ENCODE results near the gene PLPP1. TPM values are rescaled to one million over a fixed set of nuclear protein-coding genes. Genes with fewer than 3 reads are reported as not detected.

The PLPP1 gene
- total and polyA plus RNA-seq, 2 of the 13 experiments (the other 11 are each of a cell fraction or from before 2014, with no cell fraction given) = 7.3 to 12.1 TPM

GRCh38 chr5:55429613-55430253, 105.0 kb downstream of the PLPP1 start (continued):
- TF ChIP-seq POGK (CRISPR knock-in tag; conservative IDR thresholded peaks at IDR 0.05) (no peak), PHF5A (CRISPR knock-in tag; IDR thresholded peaks at IDR 0.05; ENCODE audit: low read depth, unreplicated experiment) (no peak), GMEB2 (CRISPR knock-in tag; IDR thresholded peaks at IDR 0.05; ENCODE audit: low read depth) (no peak), ZNF784 (CRISPR knock-in tag; IDR thresholded peaks at IDR 0.05; ENCODE audit: borderline replicate concordance) (no peak), ATAD3A (CRISPR knock-in tag; IDR thresholded peaks at IDR 0.05) (no peak), LRRFIP1 (CRISPR knock-in tag; conservative IDR thresholded peaks at IDR 0.05) (no peak), MLXIP (CRISPR knock-in tag; IDR thresholded peaks at IDR 0.05; ENCODE audit: borderline replicate concordance) (no peak), PBX2 (CRISPR knock-in tag; IDR thresholded peaks at IDR 0.05) (no peak), KLF12 (CRISPR knock-in tag; IDR thresholded peaks at IDR 0.05; ENCODE audit: borderline replicate concordance) (no peak), NAIF1 (CRISPR knock-in tag; IDR thresholded peaks at IDR 0.05; ENCODE audit: borderline replicate concordance) (no peak), HOXA3 (CRISPR knock-in tag; IDR thresholded peaks at IDR 0.05) (no peak), AGO1 (IDR thresholded peaks at IDR 0.05; ENCODE audit: low read depth, low read length, poor library complexity, severe bottlenecking) (no peak), NCOA5 (CRISPR knock-in tag; IDR thresholded peaks at IDR 0.05) (no peak), PPARG (CRISPR knock-in tag; conservative IDR thresholded peaks at IDR 0.05) (no peak), TCF12 (IDR thresholded peaks at IDR 0.05) (no peak), TCF12 (CRISPR knock-in tag; IDR thresholded peaks at IDR 0.05) (no peak), ARID2 (CRISPR knock-in tag; IDR thresholded peaks at IDR 0.05; ENCODE audit: borderline replicate concordance) (no peak)

Measured in HepG2 (cell line).